HepG2 (cell line): ENCODE data around the gene HADH. TPM values are rescaled to one million over a fixed set of nuclear protein-coding genes. Genes with fewer than 3 reads are reported as not detected.
A peak's percentile ranks its signal among the peaks of the same experiment; 100 is the strongest.

Experiments used
- ARID5B ChIP-seq: IDR thresholded peaks from 2 replicates; pipeline ENCODE4 v1.4.0; 2020; ENCODE audit warnings: mild to moderate bottlenecking, missing genetic modification reagents
- CREM ChIP-seq, 2 experiments: sonication (generic) in 1 of 2; formaldehyde crosslinking in 1 of 2; IDR thresholded peaks; 2 replicates each; pipeline versions ENCODE4 v1.4.0 to v1.6.1; 2016 to 2020; ENCODE audit warnings: antibody characterized with exemption in 1 of 2, mild to moderate bottlenecking in 1 of 2, missing genetic modification reagents in 1 of 2
- DDIT3 ChIP-seq: sonication (generic); formaldehyde crosslinking; IDR thresholded peaks from 2 replicates; pipeline ENCODE4 v1.4.0; 2020; ENCODE audit warnings: mild to moderate bottlenecking, missing genetic modification reagents
- FOXA1 ChIP-seq, 2 experiments: fragments of 450-650 bp in 1 of 2; sonication (generic) in 1 of 2; formaldehyde crosslinking in 1 of 2; IDR thresholded peaks; 2 replicates each; pipeline versions ENCODE4 v1.4.0 to v1.6.1; 2016 to 2020; ENCODE audit warnings: missing genetic modification reagents in 1 of 2
- GTF3A ChIP-seq: sonication (generic); formaldehyde crosslinking; conservative IDR thresholded peaks from 2 replicates; pipeline ENCODE4 v1.4.0; 2020; ENCODE audit warnings: mild to moderate bottlenecking, missing genetic modification reagents
- HDAC6 ChIP-seq: fragments of 200-600 bp; sonication (generic); IDR thresholded peaks from 2 replicates; pipeline ENCODE4 v1.7.0; 2017; ENCODE audit warnings: mild to moderate bottlenecking, antibody characterized with exemption, low read length, low read depth
- HNRNPLL ChIP-seq: fragments of 200-400 bp; formaldehyde crosslinking; IDR thresholded peaks from 2 replicates; pipeline ENCODE4 v1.6.1; 2017; ENCODE audit warnings: mild to moderate bottlenecking, low read depth, low read length; ENCODE audit not compliant: poor library complexity, severe bottlenecking
- KLF13 ChIP-seq: sonication (generic); formaldehyde crosslinking; IDR thresholded peaks from 2 replicates; pipeline ENCODE4 v1.4.0; 2020; ENCODE audit warnings: mild to moderate bottlenecking, missing genetic modification reagents
- LCORL ChIP-seq, 2 experiments: fragments of 450-650 bp in 1 of 2; sonication (generic) in 1 of 2; formaldehyde crosslinking in 1 of 2; IDR thresholded peaks; 2 replicates each; pipeline versions ENCODE4 v1.5.0 to v1.6.1; 2017 to 2020; ENCODE audit warnings: antibody characterized with exemption in 1 of 2, missing genetic modification reagents in 1 of 2
- NBN ChIP-seq: fragments of 450-650 bp; conservative IDR thresholded peaks from 2 replicates; pipeline ENCODE4 v1.6.1; 2017
- PHF21A ChIP-seq: sonication (generic); formaldehyde crosslinking; IDR thresholded peaks from 2 replicates; pipeline ENCODE4 v1.5.0; 2020; ENCODE audit warnings: mild to moderate bottlenecking, missing genetic modification reagents
- RFX3 ChIP-seq: IDR thresholded peaks from 2 replicates; pipeline ENCODE4 v1.6.1; 2016; ENCODE audit warnings: missing biosample characterization, missing genetic modification reagents
- WIZ ChIP-seq: sonication (generic); formaldehyde crosslinking; IDR thresholded peaks from 2 replicates; pipeline ENCODE4 v1.5.1; 2020; ENCODE audit warnings: mild to moderate bottlenecking, missing genetic modification reagents
- ZIK1 ChIP-seq: sonication (generic); formaldehyde crosslinking; IDR thresholded peaks from 2 replicates; pipeline ENCODE4 v1.5.0; 2020; ENCODE audit warnings: mild to moderate bottlenecking, low read depth, missing genetic modification reagents, borderline replicate concordance
- ZNF10 ChIP-seq: sonication (generic); formaldehyde crosslinking; IDR thresholded peaks from 2 replicates; pipeline ENCODE4 v1.4.0; 2020; ENCODE audit warnings: mild to moderate bottlenecking, low read depth, missing genetic modification reagents, borderline replicate concordance
- ZNF282 ChIP-seq: fragments of 450-650 bp; IDR thresholded peaks from 2 replicates; pipeline ENCODE4 v1.6.1; 2018; ENCODE audit not compliant: partially characterized antibody
- ZNF569 ChIP-seq: sonication (generic); formaldehyde crosslinking; IDR thresholded peaks from 2 replicates; pipeline ENCODE4 v1.5.0; 2020; ENCODE audit warnings: mild to moderate bottlenecking, missing genetic modification reagents, moderate library complexity, borderline replicate concordance
- ZNF770 ChIP-seq: sonication (generic); formaldehyde crosslinking; IDR thresholded peaks from 2 replicates; pipeline ENCODE4 v1.5.0; 2020; ENCODE audit warnings: mild to moderate bottlenecking, missing genetic modification reagents
- ZSCAN5A ChIP-seq: sonication (generic); formaldehyde crosslinking; IDR thresholded peaks from 2 replicates; pipeline ENCODE4 v1.8.0; 2022; ENCODE audit warnings: mild to moderate bottlenecking, missing genetic modification reagents, borderline replicate concordance
- polyA plus RNA-seq, 8 experiments: library from polyadenylated mRNA; depleted of rRNA in 3 of 8; stranded (reverse) in 7 of 8; unstranded in 1 of 8; fragments of >200 nt; fragmentation: Illumina TruSeq in 4 of 8; extraction: Trizol in 4 of 8; gene quantifications; 2 replicates each; pipeline versions ENCODE4 v1.2.1 to v1.2.3, GENCODE V29; 2011 to 2016; ENCODE audit warnings: low read depth in 4 of 8, missing spikeins in 1 of 8, mixed read lengths in 1 of 8; ENCODE audit not compliant: insufficient read depth in 1 of 8
- total RNA-seq, 5 experiments: library from RNA; depleted of rRNA; stranded (reverse); fragments of >200 nt; fragmentation: Illumina TruSeq; extraction: Trizol; gene quantifications; 2 replicates each; pipeline ENCODE4 v1.2.3, GENCODE V29; 2016; ENCODE audit warnings: low read depth in 1 of 5

The HADH gene
- total and polyA plus RNA-seq, 2 of the 13 experiments (the other 11 are each of a cell fraction or from before 2014, with no cell fraction given) = 29.6 to 33.9 TPM

- TF ChIP-seq HNRNPLL (peak; percentile 55), ARID5B (CRISPR knock-in tag) (peak; percentile 46), WIZ (CRISPR knock-in tag) (no peak), DDIT3 (CRISPR knock-in tag) (no peak), GTF3A (CRISPR knock-in tag) (no peak), ZNF282 (no peak), KLF13 (0 out of 2 replicates have a peak, but pooled peaks have one; percentile 56), NBN (no peak), ZNF10 (CRISPR knock-in tag) (no peak), CREM (IDR thresholded peaks at IDR 0.05) (no peak), CREM (CRISPR knock-in tag; IDR thresholded peaks at IDR 0.05) (no peak), ZNF770 (no peak), ZNF569 (CRISPR knock-in tag) (no peak), HDAC6 (no peak), ZIK1 (CRISPR knock-in tag) (no peak), ZSCAN5A (peak; percentile 76; the same call in 1 of the 2 replicates), LCORL (IDR thresholded peaks at IDR 0.05) (no peak), LCORL (CRISPR knock-in tag; IDR thresholded peaks at IDR 0.05) (no peak), FOXA1 (IDR thresholded peaks at IDR 0.05) (no peak), FOXA1 (CRISPR knock-in tag; IDR thresholded peaks at IDR 0.05) (no peak), PHF21A (CRISPR knock-in tag) (no peak; the same call in 1 of the 2 replicates), RFX3 (CRISPR knock-in tag) (no peak)
These were observed at the start of gene HADH (continued) for GRCh38 chr4:107989537-107990386.
